NCI-H2081 (cell line): ENCODE data around the gene RASSF9.
A peak's percentile ranks its signal among the peaks of the same experiment; 100 is the strongest.

Source experiments
- DNase-seq, 2 experiments: peaks; one replicate each; lab custom pipeline; 2025; lab: John Stamatoyannopoulos, UW

RASSF9 gene

GRCh38 chr12:85836197-85837090 lies at the start of gene RASSF9:
Gene RASSF9 (minus strand): TSS chr12:85836409. CDS start chr12:85836201, 208 bp downstream.
- DNase-seq = no peak

GRCh38 chr12:85883763-85884162 lies 47.6 kb upstream of the RASSF9 start:
- DNase-seq = no peak

- peak; percentile 21 to 34 for DNase-seq
These were observed 41.2 kb upstream of the RASSF9 start for GRCh38 chr12:85877459-85877858.

- peak; percentile 59 to 63 for DNase-seq
These were observed 37.8 kb upstream of the RASSF9 start, which contains the start of gene NTS for GRCh38 chr12:85874031-85874461. Gene NTS (plus strand): TSS chr12:85874295. CDS start chr12:85874404, 109 bp downstream.

GRCh38 chr12:85872497-85873091 lies 36.4 kb upstream of the RASSF9 start:
- DNase-seq = peak; percentile 79 to 82

GRCh38 chr12:85866986-85867776 lies 31.0 kb upstream of the RASSF9 start:
- DNase-seq = peak; percentile 74 to 77

GRCh38 chr12:85865890-85866289 lies 29.7 kb upstream of the RASSF9 start:
- DNase-seq = no peak

GRCh38 chr12:85856966-85857365 lies 20.8 kb upstream of the RASSF9 start:
- no peak for DNase-seq

- DNase-seq = no peak
These were observed 19.1 kb upstream of the RASSF9 start for GRCh38 chr12:85855305-85855704.

GRCh38 chr12:85849344-85849743 lies 13.1 kb upstream of the RASSF9 start:
- peak in 1 of 2 experiments; percentile 10 for DNase-seq

- no peak for DNase-seq
These were observed 7.5 kb upstream of the RASSF9 start for GRCh38 chr12:85843606-85844310.

- no peak for DNase-seq
These were observed 598 bp downstream of the RASSF9 start for GRCh38 chr12:85835426-85836196.

- peak in 1 of 2 experiments; percentile 28 for DNase-seq
These were observed 1.8 kb downstream of the RASSF9 start for GRCh38 chr12:85834378-85834777.

GRCh38 chr12:85833579-85833978 lies 2.6 kb downstream of the RASSF9 start:
- DNase-seq = no peak

- no peak for DNase-seq
These were observed 4.8 kb downstream of the RASSF9 start for GRCh38 chr12:85831327-85831990.

GRCh38 chr12:85829391-85829790 lies 6.8 kb downstream of the RASSF9 start:
- DNase-seq = no peak

GRCh38 chr12:85828576-85828975 lies 7.6 kb downstream of the RASSF9 start:
- no peak for DNase-seq

GRCh38 chr12:85825746-85826145 lies 10.5 kb downstream of the RASSF9 start:
- peak; percentile 92 to 98 for DNase-seq

- no peak for DNase-seq
These were observed 12.6 kb downstream of the RASSF9 start for GRCh38 chr12:85823436-85824180.

GRCh38 chr12:85821759-85822158 lies 14.4 kb downstream of the RASSF9 start:
- DNase-seq = no peak
